HG02763 (cell line): ENCODE results near the gene PRRT4.

ENCODE experiments used
- ATAC-seq: cut with Tn5 transposase; IDR thresholded peaks from one replicate; pipeline ENCODE4 v1.9.1; 2021; ENCODE audit warnings: mild to moderate bottlenecking, moderate library complexity; ENCODE audit not compliant: unreplicated experiment

The PRRT4 gene

DNA sequence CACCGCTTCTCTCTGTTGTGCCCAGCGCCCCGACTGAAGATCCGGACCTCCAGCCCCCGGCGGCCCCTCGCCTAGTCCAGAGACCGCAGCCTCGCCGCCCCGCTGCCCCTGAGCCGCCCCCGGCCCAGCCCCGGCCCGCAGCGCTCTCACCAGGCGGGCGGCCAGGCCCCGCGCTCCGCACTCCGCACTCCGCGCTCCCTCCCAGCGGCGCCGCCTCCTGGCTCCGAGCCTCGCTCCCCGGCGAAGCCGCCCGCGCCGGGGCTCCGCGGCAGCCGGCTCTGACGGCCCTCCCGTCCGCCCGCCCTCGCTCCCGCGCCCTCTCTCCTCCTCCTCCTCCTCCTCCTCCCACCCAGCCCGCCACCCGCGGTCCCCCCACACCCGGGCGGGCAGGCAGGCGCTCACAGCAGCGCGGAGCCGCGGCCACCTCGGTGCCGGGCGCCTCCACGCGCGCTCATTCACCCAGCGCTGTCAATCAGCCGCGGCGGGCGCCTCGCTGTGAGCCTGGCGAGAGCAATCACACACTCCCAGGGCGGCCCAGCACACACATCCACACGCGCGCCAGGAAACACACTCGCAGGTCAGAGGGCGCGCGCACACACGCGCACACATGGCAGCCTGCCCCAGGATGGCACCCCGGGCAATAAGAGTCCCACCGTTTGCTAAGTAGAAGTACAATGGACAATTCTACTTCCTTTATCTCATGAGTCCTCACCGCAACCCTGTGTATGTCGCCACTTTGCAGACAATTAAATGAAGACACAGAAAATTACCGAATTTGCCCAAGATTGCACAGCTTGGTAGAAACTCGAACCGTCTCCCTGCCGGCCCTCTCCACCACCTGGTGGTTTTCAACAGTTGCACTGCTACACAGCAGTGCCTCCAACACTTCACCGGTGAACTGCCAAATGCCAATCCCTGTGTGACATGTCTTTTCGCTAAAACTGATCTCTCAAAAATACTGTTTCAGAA is at the start of gene PRRT4:
Gene PRRT4 (minus strand): TSS at position 280 of the 969 bp plus-strand sequence.
- no peak for ATAC-seq

DNA sequence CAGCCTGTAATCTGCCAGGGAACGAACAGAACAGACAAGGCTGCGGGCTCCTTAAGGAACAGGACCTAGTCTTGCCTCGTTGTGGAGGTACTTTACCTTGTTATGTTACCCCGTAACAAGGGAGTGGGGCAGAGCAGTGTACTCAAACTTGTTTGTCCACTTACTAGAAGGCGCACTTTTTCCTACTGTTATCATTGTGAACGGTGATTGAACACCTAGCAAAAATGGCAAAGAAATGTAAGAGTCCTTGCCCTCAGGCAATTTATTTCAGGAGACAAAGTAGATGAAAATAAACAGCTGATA is 48.9 kb upstream of the PRRT4 start:
- ATAC-seq = no peak

DNA sequence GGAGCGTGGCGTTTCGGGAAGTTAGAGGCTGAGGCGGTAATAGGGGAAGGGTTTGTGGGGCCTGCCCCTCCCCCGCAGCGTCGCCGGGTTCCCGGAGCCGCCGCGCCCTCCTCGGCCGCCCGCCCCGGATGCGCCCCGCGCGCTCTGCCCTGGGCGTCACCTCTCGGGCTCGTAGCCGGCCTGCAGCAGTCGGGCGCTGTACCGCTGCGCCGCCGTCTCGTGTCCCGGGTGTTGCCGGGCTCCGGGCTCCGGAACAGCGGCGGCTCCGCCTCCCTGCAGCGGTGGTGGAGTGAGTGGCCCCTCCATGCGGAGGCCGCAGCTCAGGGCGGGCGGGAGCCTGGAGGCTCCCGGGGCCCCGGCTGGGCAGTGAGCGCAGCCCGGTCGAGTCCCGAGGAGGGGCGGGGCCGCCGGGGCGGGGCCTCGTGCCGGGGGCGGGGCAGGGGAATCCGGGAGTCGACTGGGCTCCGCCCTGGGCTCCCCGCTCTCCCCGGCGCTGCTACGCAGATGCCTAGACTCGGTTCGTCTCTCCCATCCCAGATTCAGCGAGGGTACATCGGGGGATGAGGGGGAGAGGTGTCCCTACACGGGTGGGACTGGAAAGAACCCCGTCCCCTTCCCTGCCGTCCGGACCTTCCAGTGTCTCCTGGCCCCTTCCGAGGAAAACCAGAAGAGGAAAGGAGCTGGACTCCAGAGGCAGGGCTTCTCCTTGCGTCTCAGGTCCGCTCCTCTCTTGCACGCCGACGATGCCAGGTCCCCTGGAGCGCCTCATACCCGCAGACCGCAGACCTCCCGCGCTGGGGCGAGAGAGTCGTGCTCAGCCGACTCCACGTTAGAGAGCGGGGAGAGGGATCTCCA is 48.3 kb upstream of the PRRT4 start, which contains the start of gene IMPDH1:
Gene IMPDH1 (minus strand): TSS at position 387 of the 855 bp plus-strand sequence. CDS start 81 bp downstream, at position 306.
- ATAC-seq = peak; percentile 80

DNA sequence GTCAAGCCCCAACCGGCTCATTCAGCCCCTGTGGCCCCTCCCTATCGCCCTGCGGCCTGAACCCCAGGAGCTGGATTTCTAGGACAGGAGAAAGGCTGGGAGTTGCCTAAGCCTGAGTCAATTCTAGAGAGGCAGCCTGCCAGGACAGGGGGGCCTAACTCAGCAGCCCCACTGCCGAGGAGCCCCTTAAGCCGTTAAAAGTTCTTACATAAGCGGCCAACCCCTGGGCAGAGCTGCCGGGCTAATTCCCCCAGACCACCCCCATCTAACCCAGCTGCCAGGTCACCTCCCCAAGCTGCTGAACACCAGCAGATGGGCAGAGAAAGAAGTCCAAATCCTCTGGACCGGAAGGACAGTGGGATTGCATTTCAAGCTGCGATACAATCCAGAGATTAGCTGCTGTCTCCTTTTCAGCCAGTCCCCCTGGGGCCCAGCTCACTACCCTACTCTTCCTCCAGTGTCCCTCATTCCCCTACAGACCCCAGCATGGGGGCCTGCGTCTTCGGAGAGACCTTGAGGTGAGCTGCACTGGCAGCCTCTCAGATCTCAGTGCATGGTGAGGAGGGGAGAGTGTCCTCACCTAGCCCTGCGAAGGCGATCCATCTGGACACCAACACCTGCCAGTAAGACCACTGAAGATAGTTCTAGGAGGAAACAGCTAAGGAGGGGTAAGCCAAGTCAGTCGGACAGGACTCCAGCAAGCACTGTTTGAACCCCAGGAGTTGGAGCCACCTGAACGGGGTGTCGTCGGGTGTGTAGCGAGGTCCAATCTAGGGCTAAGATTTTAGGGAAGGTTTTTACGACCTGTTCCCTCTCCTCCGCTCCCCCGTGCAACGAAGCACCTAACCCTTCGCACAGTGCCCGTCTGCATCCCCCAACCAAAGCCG is 47.5 kb upstream of the PRRT4 start:
- no peak for ATAC-seq

DNA sequence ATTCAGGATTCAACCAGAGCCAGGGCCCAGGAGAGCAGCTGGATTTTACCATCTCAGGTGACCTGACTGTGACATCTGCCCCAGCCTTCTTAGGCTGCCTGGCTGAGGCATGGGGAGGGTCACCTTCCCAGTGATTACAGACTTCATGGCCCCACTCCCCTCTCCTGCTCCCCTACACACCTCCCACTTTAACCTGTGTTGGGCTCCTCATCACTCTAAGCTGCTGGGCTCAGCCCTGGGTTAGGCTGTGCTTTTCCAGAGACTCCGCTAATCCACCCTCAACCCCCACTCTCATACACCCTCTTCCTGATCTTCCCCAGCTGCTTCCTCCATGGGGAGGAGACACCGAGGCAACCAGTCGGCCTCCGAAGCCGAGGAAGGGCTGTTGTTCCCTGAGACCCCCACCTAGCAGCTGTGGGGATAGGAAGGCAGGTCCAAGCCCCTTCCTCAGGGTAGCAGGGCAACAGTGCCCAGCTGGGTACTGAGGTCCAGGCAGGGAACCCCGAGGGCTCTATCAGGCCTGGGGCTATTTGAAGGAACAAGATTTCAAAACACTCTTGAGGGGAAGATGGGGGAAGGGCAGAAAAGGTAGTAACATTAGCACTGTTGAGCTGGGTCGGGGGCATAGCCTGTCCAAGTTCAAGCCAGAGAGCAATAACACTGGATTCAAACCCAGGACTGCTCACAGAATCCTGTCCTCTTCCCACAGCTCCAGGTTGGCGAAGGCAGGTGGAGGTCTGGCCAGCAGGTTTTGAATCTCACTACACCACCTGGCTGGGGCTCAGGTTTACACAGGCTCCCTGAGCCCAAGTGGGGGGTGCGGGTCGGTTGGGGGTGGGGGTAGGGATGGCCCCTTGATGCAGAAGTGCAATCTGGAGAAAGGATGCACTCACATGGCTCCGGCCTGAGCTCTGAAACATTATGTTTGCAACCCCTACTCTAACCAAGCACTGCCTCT is 46.5 kb upstream of the PRRT4 start:
- ATAC-seq = no peak

DNA sequence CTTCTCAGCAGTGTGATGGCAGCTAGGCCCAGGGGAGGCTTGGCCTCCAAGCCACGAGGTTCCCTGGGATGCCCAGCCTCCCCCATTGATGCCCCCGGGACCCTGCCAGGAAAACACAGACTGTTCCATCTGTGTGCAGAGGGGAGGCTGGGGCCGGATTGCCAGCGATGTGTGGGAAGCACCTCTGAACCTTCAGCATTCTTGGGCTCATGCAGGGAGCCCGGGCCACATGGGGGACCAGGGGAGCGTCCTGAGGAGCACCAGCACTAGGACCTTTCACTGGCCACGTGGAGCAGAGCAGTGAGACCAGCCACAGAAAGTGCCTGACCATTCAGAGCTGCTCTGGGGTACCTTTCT is 45.7 kb upstream of the PRRT4 start:
- ATAC-seq = no peak

DNA sequence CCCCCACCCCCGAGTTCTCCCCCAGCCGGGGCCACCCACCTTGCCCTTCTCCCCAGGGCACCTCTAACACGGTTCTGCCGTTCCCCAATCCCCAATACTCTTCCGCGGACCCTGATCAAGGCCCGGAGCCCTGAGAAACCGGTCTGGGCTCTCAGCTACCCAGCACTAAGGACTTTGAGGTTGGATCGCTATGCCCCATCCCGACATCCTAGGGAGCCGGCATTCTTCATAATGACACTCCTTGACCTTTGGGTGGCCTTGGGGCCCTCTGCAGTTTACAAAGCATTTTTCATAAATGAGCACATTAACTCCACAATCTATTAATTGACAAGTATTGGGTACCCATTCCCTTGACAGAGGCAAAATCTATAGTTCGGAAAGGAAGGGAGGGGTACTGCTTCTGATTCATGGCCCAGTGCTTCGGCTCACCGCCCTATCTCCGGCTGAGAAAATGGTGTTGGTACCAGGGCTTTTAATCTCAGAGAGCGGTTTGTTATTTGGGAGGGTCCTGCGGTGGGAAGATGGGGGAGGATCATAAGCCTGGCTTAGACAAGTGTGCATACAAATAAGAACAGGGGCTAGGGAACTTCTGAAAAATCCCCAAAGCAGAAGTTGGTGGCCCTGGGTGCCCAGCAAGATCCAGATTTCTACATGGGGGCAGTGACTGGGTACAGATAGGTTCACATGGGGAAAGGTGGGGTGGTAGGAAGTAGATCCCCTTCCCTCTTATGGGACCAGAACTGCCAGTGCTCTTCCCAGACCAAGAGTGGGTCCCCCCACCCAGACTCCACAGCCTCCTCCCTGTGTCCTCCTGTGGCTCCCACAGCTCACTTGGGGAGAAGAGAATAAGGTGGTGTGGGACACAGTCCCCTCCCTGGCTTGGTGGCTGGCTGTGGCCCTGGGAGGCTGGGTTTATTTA is 45.1 kb upstream of the PRRT4 start:
- ATAC-seq = no peak

DNA sequence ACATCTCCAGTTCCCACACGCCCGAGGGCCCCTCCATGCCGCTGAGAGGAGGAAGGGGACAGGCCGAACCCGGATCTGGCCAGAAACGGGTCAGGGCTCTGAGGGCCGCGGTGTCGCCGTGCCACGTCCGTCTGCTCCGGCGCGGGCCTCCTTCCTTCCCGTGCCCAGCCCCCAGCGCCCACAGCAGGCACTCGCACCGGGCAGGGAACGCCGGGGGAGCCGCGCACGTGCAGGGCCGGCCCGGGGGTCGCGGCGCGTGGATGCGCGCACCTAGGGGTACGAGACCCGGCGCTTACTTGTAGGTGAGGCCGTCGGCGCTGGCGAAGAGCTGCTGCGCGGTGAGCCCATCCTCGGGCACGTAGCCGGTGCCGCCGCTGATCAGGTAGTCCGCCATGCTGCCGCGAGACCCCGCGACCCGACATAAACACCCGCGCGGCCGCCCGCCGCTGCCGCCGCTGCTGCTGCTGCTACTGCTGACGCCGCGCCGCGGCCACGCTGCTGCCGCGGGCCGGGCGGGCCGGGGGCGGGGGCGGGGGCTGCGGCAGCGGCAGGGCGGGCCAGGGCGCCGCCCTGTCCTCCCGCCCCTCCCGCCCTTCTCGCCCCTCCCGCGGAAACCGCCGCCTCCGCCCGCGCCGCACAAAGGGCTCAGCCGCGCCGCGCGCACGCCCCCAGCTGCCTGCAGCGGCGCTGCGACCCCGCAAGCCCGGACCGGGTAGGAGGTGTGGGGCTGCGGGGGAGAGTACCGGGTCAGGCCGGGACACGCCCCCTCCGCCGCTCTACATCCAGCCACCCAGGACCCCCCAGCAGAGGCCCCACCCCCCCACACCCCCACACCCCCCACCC is 44.2 kb upstream of the PRRT4 start:
- no peak for ATAC-seq

DNA sequence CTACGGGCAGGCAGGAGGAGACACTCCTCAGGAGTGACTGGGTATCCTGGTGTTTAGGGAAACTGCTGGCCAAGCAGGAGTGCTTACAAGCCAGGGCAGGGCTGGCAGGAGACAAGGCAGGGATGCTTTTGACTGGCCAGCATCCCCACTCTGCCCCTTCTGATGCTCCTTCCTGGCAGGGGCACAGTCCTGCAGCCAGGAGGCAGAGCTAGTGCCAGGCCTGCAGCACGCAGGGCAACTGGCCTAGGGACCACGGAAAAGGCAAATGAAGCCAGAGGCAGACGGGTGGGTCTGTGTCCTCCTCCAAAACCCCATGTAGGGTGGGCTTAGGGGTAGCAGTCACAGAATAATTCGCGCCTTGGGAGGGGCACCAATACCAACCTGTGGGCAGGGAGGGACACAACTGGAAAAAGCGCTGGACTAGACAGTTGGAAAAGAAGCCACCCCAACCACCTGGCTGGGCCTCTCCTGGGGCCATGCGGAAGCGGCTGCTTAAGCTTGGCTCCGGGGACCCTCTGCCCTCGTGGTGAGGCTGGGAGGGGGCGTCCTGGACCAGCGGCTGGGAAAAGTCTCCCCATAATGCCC is 43.5 kb upstream of the PRRT4 start:
- ATAC-seq = no peak

DNA sequence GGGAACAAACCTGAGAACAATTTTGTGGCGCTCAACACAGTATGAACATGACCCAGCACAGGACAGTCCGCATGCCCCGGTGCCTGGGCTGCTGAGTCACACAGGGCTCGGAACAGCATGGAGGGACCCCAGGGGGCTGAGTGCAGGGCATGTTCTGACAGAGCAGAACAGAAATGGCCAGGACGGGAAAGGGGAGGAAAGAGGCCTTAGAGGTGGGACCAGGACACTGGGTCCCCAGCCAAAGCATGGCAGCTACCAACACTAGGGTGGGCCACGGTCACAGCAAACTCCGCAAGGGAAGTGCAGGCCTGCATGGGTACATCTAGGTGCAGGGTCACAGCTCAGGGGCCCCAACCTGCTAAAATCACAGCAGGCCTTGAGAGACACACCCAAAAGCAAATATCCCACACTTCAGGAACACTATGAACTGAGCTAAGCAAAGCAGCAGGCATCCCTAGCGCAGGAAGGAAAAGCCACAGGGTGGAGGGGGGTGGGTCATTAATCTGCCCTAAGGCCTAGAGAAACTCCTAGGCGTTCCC is 42.7 kb upstream of the PRRT4 start:
- ATAC-seq = no peak

DNA sequence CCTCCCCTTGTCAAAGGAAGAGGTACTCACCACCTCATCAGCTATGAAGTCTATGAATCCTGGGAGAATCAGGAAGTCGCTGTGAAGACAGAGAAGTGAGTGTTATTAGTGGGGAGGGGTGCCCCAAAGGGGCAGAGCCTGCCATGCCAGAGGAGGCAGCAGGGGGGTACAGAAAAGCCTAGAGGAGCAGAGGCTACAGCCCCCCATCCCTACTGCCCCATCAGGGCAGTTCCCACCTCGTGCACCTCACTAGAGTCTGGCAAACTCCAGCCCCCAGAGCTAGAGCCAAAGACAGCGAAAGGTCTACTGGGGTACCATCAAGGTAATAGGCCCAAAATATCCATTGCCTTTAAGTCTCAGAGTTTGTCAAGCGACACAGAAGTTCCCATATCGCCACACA is 42.2 kb upstream of the PRRT4 start:
- ATAC-seq = no peak

DNA sequence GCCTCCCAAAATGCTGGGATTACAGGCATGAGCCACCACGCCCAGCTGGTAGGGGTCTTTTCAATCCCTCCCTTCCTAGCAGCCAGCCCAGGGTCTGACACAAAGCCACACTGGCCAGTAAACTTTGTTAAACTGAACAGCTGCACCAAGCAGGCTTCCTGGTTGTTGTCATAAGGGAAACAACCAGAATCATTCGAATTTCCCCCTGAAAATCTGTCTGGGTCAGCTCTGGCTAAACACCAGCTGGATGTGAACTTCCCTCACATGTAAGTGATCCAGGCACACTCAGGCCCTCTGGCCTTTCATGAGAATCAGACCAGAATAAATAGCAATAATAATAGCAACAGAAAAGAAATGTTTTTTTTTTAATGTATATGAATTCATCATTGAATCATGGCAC is 40.9 kb upstream of the PRRT4 start:
- ATAC-seq = no peak

DNA sequence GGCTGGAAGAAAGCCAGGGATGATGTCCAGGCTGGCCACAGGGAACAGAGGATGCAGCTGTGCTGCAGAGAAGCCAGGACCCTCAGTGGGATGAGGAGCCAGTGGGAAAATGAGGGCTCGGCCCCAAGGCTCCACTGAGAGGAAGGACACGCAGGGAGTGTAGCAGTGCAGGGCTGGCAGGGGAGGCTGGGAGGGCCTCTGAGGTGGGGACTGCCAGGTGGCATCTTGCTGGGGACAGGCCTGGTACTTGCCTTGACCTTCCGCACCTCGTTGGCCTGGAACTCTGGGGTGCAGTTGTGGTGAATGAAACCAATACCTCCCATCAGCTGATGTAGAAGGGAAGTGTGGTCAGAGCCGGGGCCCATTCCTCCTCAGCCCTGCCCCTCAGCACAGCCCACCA is 39.1 kb upstream of the PRRT4 start:
- ATAC-seq = no peak

DNA sequence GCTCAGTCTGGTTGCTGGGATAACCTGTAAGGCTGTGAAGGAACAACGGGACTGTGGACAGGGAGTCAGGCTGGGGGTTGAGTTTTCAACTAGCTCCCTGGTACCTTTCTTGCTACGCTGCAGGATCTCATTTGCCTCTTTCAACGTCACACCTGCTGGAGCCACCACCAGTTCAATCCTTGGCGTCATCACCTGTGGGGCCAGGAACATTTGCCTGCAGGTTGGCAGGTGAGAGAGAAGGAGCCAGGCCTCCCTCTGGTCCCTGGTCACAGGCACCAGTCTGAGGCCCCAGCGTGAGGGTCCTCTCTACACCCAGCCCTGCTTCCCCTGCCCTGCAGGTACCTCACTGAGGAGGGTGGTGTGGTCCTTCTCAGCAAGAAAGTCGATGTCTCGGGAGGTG is 38.5 kb upstream of the PRRT4 start:
- ATAC-seq = no peak

DNA sequence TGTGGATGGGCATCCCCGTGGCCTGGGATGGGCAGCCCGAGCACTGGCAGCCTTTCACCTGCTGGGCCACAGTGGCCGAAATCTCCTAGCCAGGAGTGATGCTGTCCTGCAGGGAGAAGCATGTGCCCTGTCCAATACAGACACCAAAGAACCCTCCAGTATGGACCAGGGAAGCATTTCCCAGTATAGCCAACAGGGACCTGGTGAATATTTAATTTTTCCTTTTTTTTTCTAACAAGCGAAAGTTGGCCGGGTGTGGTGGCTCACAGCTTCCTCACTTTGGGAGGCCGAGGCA is 37.3 kb upstream of the PRRT4 start:
- ATAC-seq = no peak

DNA sequence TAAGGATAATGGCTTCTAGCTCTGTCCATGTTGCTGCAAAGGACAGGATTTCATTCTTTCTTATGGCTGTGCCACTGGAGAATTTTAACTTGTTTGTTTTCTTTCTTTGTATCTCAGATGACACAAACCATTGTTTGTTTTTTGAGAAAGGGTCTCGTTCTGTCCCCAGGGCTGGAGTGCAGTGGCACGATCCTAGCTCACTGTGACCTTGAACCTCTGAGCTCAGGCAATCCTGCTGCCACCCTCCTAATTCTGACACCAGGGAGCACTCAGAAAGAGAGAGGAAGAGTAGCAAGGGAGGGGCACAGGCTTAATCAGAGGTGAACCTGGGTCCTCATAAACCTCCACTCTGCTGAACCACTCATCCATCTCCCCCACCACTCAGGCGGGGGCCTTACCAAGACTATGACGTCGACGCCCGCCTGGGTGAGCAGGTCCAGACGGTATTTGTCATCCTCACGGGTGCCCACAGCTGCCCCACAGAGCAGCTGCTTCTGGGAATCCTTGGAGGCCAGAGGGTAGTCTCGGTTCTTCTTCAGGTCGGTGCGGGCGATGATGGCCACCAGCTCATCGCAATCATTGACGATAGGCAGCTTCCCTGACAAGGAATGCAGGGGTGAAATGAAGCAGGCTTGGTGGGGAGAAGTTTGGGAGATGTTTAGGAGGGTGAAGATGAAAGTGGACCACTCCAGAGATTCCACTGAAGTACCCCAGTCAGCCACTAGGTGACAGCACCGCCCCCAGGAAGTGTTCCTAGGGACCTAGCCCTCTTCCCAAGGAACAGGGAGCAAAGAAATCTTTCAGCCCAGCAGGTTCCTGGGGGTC is 36.7 kb upstream of the PRRT4 start:
- ATAC-seq = no peak

DNA sequence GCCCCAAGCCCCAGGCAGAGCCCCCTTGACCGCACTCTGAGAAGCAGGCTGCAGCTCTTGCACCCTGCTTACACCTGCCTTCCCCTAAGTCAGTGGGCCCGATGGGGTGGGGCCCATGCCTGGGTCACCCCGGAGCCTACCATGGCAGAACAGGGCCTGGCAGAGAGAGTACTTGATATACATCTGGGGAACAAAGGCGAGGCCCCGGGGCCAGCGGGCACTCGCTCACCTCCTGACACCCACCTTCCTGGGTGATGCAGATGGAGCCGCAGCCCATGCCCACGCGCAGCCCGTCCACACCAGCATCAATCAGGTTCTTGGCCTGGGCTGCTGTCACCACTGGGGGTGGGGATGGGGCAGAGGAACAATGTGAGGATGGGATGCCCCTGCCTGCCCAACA is 34.9 kb upstream of the PRRT4 start:
- ATAC-seq = no peak
